Gastrocnemius medialis (tissue), 4 donors: ENCODE measurements around the gene CRKL. TPM values are rescaled to one million over a fixed set of nuclear protein-coding genes. Genes with fewer than 3 reads are reported as not detected.
"Not testable (repeated sequence)": the region's sequence is repeated elsewhere in the genome, so short reads cannot be mapped to it uniquely, and the experiment has no call there.

Source experiments
- ATAC-seq, 2 donors: fragments of 150-250 bp; one replicate each; pipeline ENCODE4 v1.9.1; 2016
- DNase-seq, 2 donors: peaks; one replicate each; pipeline ENCODE4 v3.0.0-alpha.2; 2019
- H3K27ac ChIP-seq, 4 donors: fragments of 200-600 bp; sonication (generic); 1 replicate in 1 of 4; 2 replicates in 3 of 4; pipeline ENCODE4 v1.5.1; 2016 to 2018; ENCODE audit warnings: mild to moderate bottlenecking in 2 of 4, moderate library complexity in 1 of 4
- H3K27me3 ChIP-seq, 3 donors: fragments of 200-600 bp; sonication (generic) in 2 of 3; 1 replicate in 1 of 3; 2 replicates in 2 of 3; pipeline versions ENCODE4 v1.5.1 to v1.6.0; 2016 to 2019; ENCODE audit warnings: mild to moderate bottlenecking in 1 of 3, moderate library complexity in 1 of 3
- H3K36me3 ChIP-seq, 2 donors: fragments of 200-600 bp; sonication (generic) in 1 of 2; one replicate each; pipeline ENCODE4 v1.5.1; 2017 to 2018
- H3K4me1 ChIP-seq, 2 donors: fragments of 200-600 bp; sonication (generic) in 1 of 2; one replicate each; pipeline ENCODE4 v1.5.1; 2016 to 2017; ENCODE audit warnings: mild to moderate bottlenecking in 2 of 2
- H3K4me3 ChIP-seq, 4 donors: fragments of 200-600 bp; sonication (generic) in 3 of 4; 1 replicate in 1 of 4; 2 replicates in 3 of 4; pipeline ENCODE4 v1.5.1; 2016 to 2019; ENCODE audit warnings: mild to moderate bottlenecking in 2 of 4
- H3K9me3 ChIP-seq, 3 donors: fragments of 200-600 bp; sonication (generic) in 2 of 3; 1 replicate in 1 of 3; 2 replicates in 2 of 3; pipeline ENCODE4 v1.5.1; 2016 to 2019
- POLR2A ChIP-seq, 2 donors: fragments of 450-650 bp; IDR thresholded peaks; one replicate each; pipeline ENCODE4 v1.6.1; 2017; ENCODE audit warnings: antibody characterized with exemption in 2 of 2, mild to moderate bottlenecking in 2 of 2, moderate library complexity in 2 of 2
- in situ Hi-C, 4 donors: fragments of 200-750 bp; cut with MboI; loops; one replicate each; pipeline versions ENCODE4 v1.15.0 to v1.8.0; 2017; ENCODE audit warnings: low sequenced_read_pairs in 4 of 4
- intact Hi-C: fragments of 100-400 bp; cut with DNase I; formaldehyde crosslinking; loops from one replicate; pipeline ENCODE4 v1.15.1; 2023; ENCODE audit warnings: low total_unique reads
- total RNA-seq, 4 donors: library from RNA; depleted of rRNA; stranded (reverse); fragments of >200 nt; gene quantifications; one replicate each; pipeline versions ENCODE4 v1.1.0 to v1.2.3, GENCODE V29; 2016
- TF ChIP-seq, protein P1 (sequence below), 5 experiments: fragments of 450-650 bp in 3 of 5; fragments of 200-600 bp in 2 of 5; sonication (generic) in 2 of 5; IDR thresholded peaks in 4 of 5; conservative IDR thresholded peaks in 1 of 5; 1 replicate in 4 of 5; 2 replicates in 1 of 5; pipeline ENCODE4 v1.5.1; 2016 to 2019; ENCODE audit warnings: antibody characterized with exemption in 5 of 5, mild to moderate bottlenecking in 3 of 5, moderate library complexity in 3 of 5

Gene CRKL
- total RNA-seq, 4 donors from 2014 or later, result 73.3 to 109 (median 84.7) TPM

GRCh38 chr22:20887375-20887774, 29.8 kb upstream of the CRKL start:
- ATAC-seq, result no peak
- in situ Hi-C loops, result loop anchor here in 1 of 4 donors (10.0 kb wide), 1 partner anchor 117 kb away; the partner anchor contains the start of gene THAP7
- TF ChIP-seq, protein P1, sequence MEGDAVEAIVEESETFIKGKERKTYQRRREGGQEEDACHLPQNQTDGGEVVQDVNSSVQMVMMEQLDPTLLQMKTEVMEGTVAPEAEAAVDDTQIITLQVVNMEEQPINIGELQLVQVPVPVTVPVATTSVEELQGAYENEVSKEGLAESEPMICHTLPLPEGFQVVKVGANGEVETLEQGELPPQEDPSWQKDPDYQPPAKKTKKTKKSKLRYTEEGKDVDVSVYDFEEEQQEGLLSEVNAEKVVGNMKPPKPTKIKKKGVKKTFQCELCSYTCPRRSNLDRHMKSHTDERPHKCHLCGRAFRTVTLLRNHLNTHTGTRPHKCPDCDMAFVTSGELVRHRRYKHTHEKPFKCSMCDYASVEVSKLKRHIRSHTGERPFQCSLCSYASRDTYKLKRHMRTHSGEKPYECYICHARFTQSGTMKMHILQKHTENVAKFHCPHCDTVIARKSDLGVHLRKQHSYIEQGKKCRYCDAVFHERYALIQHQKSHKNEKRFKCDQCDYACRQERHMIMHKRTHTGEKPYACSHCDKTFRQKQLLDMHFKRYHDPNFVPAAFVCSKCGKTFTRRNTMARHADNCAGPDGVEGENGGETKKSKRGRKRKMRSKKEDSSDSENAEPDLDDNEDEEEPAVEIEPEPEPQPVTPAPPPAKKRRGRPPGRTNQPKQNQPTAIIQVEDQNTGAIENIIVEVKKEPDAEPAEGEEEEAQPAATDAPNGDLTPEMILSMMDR (IDR thresholded peaks at IDR 0.05 in 4 of 5, conservative IDR thresholded peaks at IDR 0.05 in 1 of 5), result no peak
- TF ChIP-seq POLR2A (IDR thresholded peaks at IDR 0.05), result no peak

GRCh38 chr22:20889025-20889704, 28.0 kb upstream of the CRKL start:
- Histone ChIP-seq H3K4me3 (no peak overlapping the region), H3K4me1 (no peaks in the 10 kb centered on the region), H3K27me3 (no peaks in the 10 kb centered on the region), H3K36me3 (peaks cover 0 to 38% of the 10 kb centered on the region in 2 donors), H3K9me3 (no peaks in the 10 kb centered on the region), H3K27ac (no peak overlapping the region)
- in situ Hi-C loops, result loop anchor here in 1 of 4 donors (10.0 kb wide), 1 partner anchor 116 kb away; the partner anchor contains the start of gene THAP7
- intact Hi-C loops, result loop anchor here (10.0 kb wide), 2 partner anchors 66 to 116 kb away; partner anchors contain the start of gene THAP7
- DNase-seq (no peak), ATAC-seq (no peak)
- no peak for TF ChIP-seq POLR2A (IDR thresholded peaks at IDR 0.05)
- TF ChIP-seq, protein P1 (IDR thresholded peaks at IDR 0.05 in 4 of 5, conservative IDR thresholded peaks at IDR 0.05 in 1 of 5), result no peak

More at GRCh38 chr22:20887375-20887774, 29.8 kb upstream of the CRKL start:
- Histone ChIP-seq H3K9me3 (no peaks in the 10 kb centered on the region), H3K27me3 (no peaks in the 10 kb centered on the region), H3K36me3 (peaks cover 0 to 55% of the 10 kb centered on the region in 2 donors), H3K27ac (no peak overlapping the region), H3K4me3 (no peak overlapping the region), H3K4me1 (no peaks in the 10 kb centered on the region)
- intact Hi-C loops, result loop anchor here (10.0 kb wide), 2 partner anchors 67 to 117 kb away; partner anchors contain the start of gene THAP7
- DNase-seq, result no peak

DNA sequence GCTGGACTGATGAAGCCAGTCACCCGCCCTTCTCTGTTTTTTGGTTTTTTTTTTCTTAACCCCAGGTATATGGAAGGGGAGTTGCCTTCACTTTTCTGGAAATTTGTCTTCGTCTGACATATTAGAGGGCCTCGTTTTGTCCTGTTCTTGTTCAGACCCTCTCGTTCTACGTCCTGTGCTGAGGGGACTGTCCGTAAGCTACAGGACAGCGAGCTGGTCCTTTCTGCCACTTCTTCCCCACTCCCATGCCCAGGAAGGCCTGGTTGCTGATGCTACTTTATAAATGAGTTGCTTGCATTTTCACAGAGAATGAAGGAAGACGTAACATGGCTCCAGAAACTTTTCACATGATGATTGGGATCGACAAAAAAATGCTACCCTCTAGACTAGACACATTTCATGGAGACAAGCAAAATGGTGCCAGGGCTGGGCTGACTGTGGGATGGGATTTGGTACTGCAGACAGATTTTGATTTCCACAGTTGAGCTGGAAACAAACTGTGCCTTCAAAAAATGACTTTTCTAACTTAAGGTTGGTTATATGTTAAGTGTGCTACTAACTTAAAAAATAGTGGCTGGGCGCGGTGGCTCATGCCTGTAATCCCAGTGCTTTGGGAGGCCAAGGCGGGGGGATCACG, 27.2 kb upstream of the CRKL start:
- H3K9me3 ChIP-seq, result no peaks in the 10 kb centered on the region
- no peak overlapping the region for H3K4me3 ChIP-seq
- in situ Hi-C loops (loop anchor here in 1 of 4 donors (10.0 kb wide), 1 partner anchor 115 kb away; the partner anchor contains the start of gene THAP7), intact Hi-C loops (loop anchor here (10.0 kb wide), 2 partner anchors 65 to 115 kb away; partner anchors contain the start of gene THAP7)
- TF ChIP-seq, protein P1 (IDR thresholded peaks at IDR 0.05 in 4 of 5, conservative IDR thresholded peaks at IDR 0.05 in 1 of 5), result no peak
- no peak for TF ChIP-seq POLR2A (IDR thresholded peaks at IDR 0.05)
- DNase-seq, result no peak
- no peaks in the 10 kb centered on the region for H3K4me1 ChIP-seq
- H3K27me3 ChIP-seq, result no peaks in the 10 kb centered on the region
- H3K27ac ChIP-seq, result no peak overlapping the region
- peaks cover 0 to 31% of the 10 kb centered on the region in 2 donors for H3K36me3 ChIP-seq
- no peak for ATAC-seq

DNA sequence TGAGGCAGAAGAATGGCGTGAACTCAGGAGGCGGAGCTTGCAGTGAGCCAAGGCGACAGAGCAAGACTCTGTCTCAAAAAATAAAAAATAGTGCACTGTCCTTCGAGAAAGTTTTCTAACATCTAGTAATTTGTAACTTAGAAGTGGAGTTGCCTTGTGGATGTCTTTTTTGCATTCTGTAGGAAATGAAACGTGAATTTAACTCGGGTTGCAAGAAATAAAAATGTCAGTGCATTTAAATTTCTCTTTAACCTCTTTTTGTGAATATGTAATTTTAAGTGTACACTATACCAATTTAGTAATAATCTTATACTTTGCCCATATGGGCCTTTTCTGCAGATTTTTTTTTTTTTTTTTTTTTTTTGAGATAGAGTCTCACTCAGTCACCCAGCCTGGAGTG, 26.2 kb upstream of the CRKL start:
- TF ChIP-seq, protein P1 (IDR thresholded peaks at IDR 0.05 in 4 of 5, conservative IDR thresholded peaks at IDR 0.05 in 1 of 5), result no peak
- no peak for TF ChIP-seq POLR2A (IDR thresholded peaks at IDR 0.05)
- Histone ChIP-seq H3K27me3 (no peaks in the 10 kb centered on the region), H3K9me3 (no peaks in the 10 kb centered on the region), H3K27ac (no peak overlapping the region), H3K4me1 (no peaks in the 10 kb centered on the region), H3K4me3 (no peak overlapping the region), H3K36me3 (peaks cover 0 to 31% of the 10 kb centered on the region in 2 donors)
- in situ Hi-C loops (no loop called here), intact Hi-C loops (no loop called here)
- no peak for DNase-seq
- ATAC-seq, result no peak

GRCh38 chr22:20897737-20898136, 19.5 kb upstream of the CRKL start:
- DNase-seq, H3K27me3 ChIP-seq, H3K4me1 ChIP-seq, H3K36me3 ChIP-seq, H3K27ac ChIP-seq, in situ Hi-C loops, intact Hi-C loops, H3K9me3 ChIP-seq, H3K4me3 ChIP-seq, ATAC-seq: not testable (repeated sequence)
